PC-3 (cell line): ENCODE results near the gene ZNF622. TPM values are rescaled to one million over a fixed set of nuclear protein-coding genes. Genes with fewer than 3 reads are reported as not detected.

Source experiments
- ATAC-seq: fragments of 200-7000 bp; cut with Tn5 transposase; 2 replicates; pipeline ENCODE4 v1.9.1; 2020; ENCODE audit warnings: mild to moderate bottlenecking, moderate library complexity
- BruUV-seq: library from RNA; stranded (reverse); fragments of 400-500 nt; replicated peaks from 2 replicates; lab custom pipeline; 2021; lab: Mats Ljungman, UMichigan
- CTCF ChIA-PET: fragments of 300-600 bp; sonication (Branson Sonifier 250); formaldehyde crosslinking; loops from one replicate; lab custom pipeline; 2022; ENCODE audit warnings: antibody characterized with exemption; lab: Charles Lee
- POLR2A ChIA-PET: fragments of 300-600 bp; sonication (Branson Sonifier 250); formaldehyde crosslinking; loops from one replicate; lab custom pipeline; 2022; ENCODE audit warnings: antibody characterized with exemption; ENCODE audit not compliant: unreplicated experiment; lab: Charles Lee
- DNase-seq: peaks from one replicate; pipeline ENCODE4 v3.0.0-alpha.2; 2015
- H2AFZ ChIP-seq: fragments of 300-600 bp; sonication (generic); 2 replicates; pipeline ENCODE4 v1.6.0; 2016; ENCODE audit warnings: antibody characterized with exemption, low read length
- H3F3A ChIP-seq: fragments of 300-600 bp; sonication (generic); one replicate; pipeline ENCODE4 v1.6.0; 2017; ENCODE audit warnings: antibody characterized with exemption, low read length, control low read depth, mild to moderate bottlenecking; ENCODE audit not compliant: unreplicated experiment
- H3K27ac ChIP-seq: fragments of 300-600 bp; sonication (generic); 2 replicates; pipeline ENCODE4 v1.5.1; 2016; ENCODE audit warnings: mild to moderate bottlenecking, low read length
- H3K27me3 ChIP-seq: fragments of 300-600 bp; sonication (generic); 2 replicates; pipeline ENCODE4 v1.6.1; 2016; ENCODE audit warnings: low read length, mixed read lengths
- H3K36me3 ChIP-seq: fragments of 300-600 bp; sonication (generic); 2 replicates; pipeline ENCODE4 v1.6.1; 2016; ENCODE audit warnings: low read depth, mixed run types, low read length, mixed read lengths
- H3K4me1 ChIP-seq: fragments of 300-600 bp; sonication (generic); 2 replicates; pipeline ENCODE4 v1.5.1; 2016; ENCODE audit warnings: low read length; ENCODE audit not compliant: insufficient read depth
- H3K4me2 ChIP-seq: fragments of 300-600 bp; sonication (generic); 2 replicates; pipeline ENCODE4 v1.6.0; 2016; ENCODE audit warnings: low read length
- H3K4me3 ChIP-seq: fragments of 300-600 bp; sonication (generic); 2 replicates; pipeline ENCODE4 v1.5.1; 2016; ENCODE audit warnings: mild to moderate bottlenecking, low read length, mixed read lengths
- H3K79me2 ChIP-seq: fragments of 300-600 bp; sonication (generic); 2 replicates; pipeline ENCODE4 v1.6.1; 2017; ENCODE audit warnings: low read length, mixed read lengths
- H3K9ac ChIP-seq: fragments of 300-600 bp; sonication (generic); 2 replicates; pipeline ENCODE4 v1.6.0; 2016; ENCODE audit warnings: mild to moderate bottlenecking, low read length
- H3K9me2 ChIP-seq: fragments of 300-600 bp; sonication (generic); replicated peaks from 2 replicates; pipeline ENCODE4 v1.6.1; 2016; ENCODE audit warnings: mixed run types, low read length, mixed read lengths
- H3K9me3 ChIP-seq: fragments of 300-600 bp; sonication (generic); 2 replicates; pipeline ENCODE4 v1.6.1; 2016; ENCODE audit warnings: low read length, mixed read lengths
- H4K20me1 ChIP-seq: fragments of 300-600 bp; sonication (generic); 2 replicates; pipeline ENCODE4 v1.6.1; 2016; ENCODE audit warnings: low read length, mixed read lengths
- EZH2 ChIP-seq: fragments of 300-600 bp; sonication (generic); IDR thresholded peaks from one replicate; pipeline ENCODE4 v1.6.1; 2017; ENCODE audit warnings: antibody characterized with exemption, mild to moderate bottlenecking, low read length; ENCODE audit not compliant: unreplicated experiment
- EZH2phosphoT487 ChIP-seq: fragments of 300-600 bp; sonication (generic); IDR thresholded peaks from 2 replicates; pipeline ENCODE4 v1.6.1; 2018; ENCODE audit warnings: mild to moderate bottlenecking, antibody characterized with exemption, low read length, borderline replicate concordance
- intact Hi-C: fragments of 100-400 bp; cut with micrococcal nuclease; formaldehyde crosslinking; loops from 2 replicates; pipeline ENCODE4 v1.9.0; 2023
- total RNA-seq: library from RNA; depleted of rRNA; stranded (reverse); fragments of >200 nt; gene quantifications from 2 replicates; pipeline ENCODE4 v1.2.3, GENCODE V29; 2014
- TF ChIP-seq, protein P1 (sequence below): fragments of 300-600 bp; sonication (generic); conservative IDR thresholded peaks from 2 replicates; pipeline ENCODE4 v1.5.1; 2017; ENCODE audit warnings: antibody characterized with exemption, low read depth, mild to moderate bottlenecking, low read length

ZNF622 gene
- total RNA-seq, 1 experiment from 2014 or later = 76.9 TPM

DNA sequence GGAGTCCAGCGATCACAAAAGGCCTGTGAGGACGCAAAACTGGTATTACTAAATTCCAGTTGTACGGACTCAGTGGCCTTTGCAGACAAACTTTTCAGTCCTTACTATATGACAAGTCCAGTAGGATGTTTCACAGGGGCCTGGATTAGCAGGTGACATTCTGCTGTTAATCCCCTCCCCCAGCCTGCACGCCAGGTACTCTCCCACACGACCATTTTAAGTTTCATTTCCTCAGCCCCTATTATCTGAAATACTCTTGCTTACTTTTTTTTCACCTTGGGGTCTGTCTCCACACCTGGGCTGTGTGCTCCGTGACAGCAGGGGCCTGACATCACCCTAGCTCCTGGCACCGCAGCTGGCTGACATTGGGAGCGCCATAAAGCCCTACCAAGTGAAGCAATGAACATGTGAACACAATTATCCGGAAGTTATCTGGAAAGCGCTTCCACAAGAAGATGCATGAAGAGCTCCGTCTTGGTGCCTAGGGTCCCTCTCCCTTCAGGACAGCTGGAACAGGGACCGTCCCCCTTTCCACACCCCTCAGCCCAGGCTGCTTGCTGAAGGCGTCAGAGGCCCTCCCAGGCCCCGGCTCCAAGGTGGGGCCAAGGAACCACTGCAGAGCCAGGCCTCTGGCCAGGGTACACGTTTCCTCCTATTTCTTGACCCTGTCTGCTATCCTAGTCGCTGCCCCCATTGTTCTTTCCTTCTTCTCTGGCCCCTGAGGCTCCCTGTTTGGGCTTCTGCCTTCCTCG, 39.7 kb upstream of the ZNF622 start:
- Histone ChIP-seq H3K4me2 (no peak overlapping the region), H3K4me3 (no peak overlapping the region), H3K79me2 (no peaks in the 10 kb centered on the region), H3K9ac (no peak overlapping the region), H3F3A (no peaks in the 10 kb centered on the region), H3K4me1 (peaks cover 12% of the 10 kb centered on the region), H4K20me1 (no peaks in the 10 kb centered on the region), H2AFZ (no peak overlapping the region), H3K36me3 (no peaks in the 10 kb centered on the region), H3K27me3 (no peaks in the 10 kb centered on the region), H3K27ac (no peak overlapping the region), H3K9me3 (no peaks in the 10 kb centered on the region), H3K9me2 (no peaks in the 10 kb centered on the region)
- intact Hi-C loops = no loop called here
- TF ChIP-seq, protein P1, sequence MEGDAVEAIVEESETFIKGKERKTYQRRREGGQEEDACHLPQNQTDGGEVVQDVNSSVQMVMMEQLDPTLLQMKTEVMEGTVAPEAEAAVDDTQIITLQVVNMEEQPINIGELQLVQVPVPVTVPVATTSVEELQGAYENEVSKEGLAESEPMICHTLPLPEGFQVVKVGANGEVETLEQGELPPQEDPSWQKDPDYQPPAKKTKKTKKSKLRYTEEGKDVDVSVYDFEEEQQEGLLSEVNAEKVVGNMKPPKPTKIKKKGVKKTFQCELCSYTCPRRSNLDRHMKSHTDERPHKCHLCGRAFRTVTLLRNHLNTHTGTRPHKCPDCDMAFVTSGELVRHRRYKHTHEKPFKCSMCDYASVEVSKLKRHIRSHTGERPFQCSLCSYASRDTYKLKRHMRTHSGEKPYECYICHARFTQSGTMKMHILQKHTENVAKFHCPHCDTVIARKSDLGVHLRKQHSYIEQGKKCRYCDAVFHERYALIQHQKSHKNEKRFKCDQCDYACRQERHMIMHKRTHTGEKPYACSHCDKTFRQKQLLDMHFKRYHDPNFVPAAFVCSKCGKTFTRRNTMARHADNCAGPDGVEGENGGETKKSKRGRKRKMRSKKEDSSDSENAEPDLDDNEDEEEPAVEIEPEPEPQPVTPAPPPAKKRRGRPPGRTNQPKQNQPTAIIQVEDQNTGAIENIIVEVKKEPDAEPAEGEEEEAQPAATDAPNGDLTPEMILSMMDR = no peak
- TF ChIP-seq EZH2 (no peak), EZH2phosphoT487 (no peak)
- no TSS peak for BruUV-seq
- no peak for ATAC-seq
- ChIA-PET POLR2A (no interaction called here), CTCF (no interaction called here)
- DNase-seq = no peak

DNA sequence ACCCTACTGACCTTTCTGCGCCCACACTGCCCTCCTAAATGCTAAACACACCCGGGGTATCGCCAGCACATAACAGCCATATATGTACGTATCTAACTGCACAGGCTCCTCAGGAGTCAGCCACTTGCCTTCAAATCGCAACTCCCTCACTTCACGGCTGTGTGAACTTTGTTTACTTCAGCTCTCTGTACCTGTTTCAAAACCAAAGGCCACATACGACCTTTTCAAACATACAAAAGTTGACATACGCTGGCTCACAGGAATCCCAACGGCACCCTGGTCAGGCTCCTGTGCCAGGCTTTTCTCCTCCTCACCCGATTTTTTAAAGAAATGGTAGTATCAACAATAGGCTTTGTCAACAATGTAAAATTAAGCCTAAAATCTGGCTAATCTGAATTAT, 39.0 kb upstream of the ZNF622 start:
- TF ChIP-seq EZH2phosphoT487 = no peak
- TF ChIP-seq, protein P1 = no peak
- no peak for TF ChIP-seq EZH2
- no peak overlapping the region for H3K4me3 ChIP-seq
- no peaks in the 10 kb centered on the region for H4K20me1 ChIP-seq
- DNase-seq (no peak), ATAC-seq (no peak)
- H3K9me3 ChIP-seq = no peaks in the 10 kb centered on the region
- no peaks in the 10 kb centered on the region for H3K9me2 ChIP-seq
- no peak overlapping the region for H2AFZ ChIP-seq
- H3K79me2 ChIP-seq = no peaks in the 10 kb centered on the region
- H3K4me2 ChIP-seq = no peak overlapping the region
- H3K27me3 ChIP-seq = no peaks in the 10 kb centered on the region
- H3F3A ChIP-seq = no peaks in the 10 kb centered on the region
- POLR2A ChIA-PET = no interaction called here
- intact Hi-C loops = no loop called here
- H3K27ac ChIP-seq = no peak overlapping the region
- BruUV-seq = no TSS peak
- peaks cover 12% of the 10 kb centered on the region for H3K4me1 ChIP-seq
- CTCF ChIA-PET = no interaction called here
- no peak overlapping the region for H3K9ac ChIP-seq
- no peaks in the 10 kb centered on the region for H3K36me3 ChIP-seq

DNA sequence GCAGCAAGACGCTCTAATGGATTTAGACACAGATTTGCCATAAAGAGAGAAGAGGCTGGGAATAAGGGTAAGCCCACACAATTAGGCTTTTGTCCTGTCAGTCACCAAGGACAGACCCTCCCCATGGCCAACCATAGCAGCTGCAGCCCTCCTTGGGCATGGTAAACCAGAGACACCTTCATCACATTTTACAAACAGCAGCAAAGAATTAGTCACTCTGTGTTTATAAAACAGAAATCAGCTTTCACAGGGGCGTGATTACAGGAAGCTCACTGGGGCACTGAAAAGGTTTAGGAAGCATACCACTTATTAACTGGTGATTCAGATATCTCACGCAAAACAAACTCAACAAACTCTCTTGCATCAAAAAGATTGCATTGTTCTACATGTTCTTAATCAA, 37.3 kb upstream of the ZNF622 start:
- BruUV-seq = no TSS peak
- ATAC-seq (peak; percentile 86), DNase-seq (peak; percentile 75)
- no peak overlapping the region for H3K4me3 ChIP-seq
- H3K9me3 ChIP-seq = no peaks in the 10 kb centered on the region
- H3K4me1 ChIP-seq = peaks cover 8% of the 10 kb centered on the region
- peak overlapping the region; percentile 2; the same call in 1 of the 2 replicates for H3K4me2 ChIP-seq
- ChIA-PET CTCF (no interaction called here), POLR2A (no interaction called here)
- 0 out of 2 replicates have a peak overlapping the region, but pooled peaks have one; percentile 3 for H2AFZ ChIP-seq
- no peaks in the 10 kb centered on the region for H3K27me3 ChIP-seq
- intact Hi-C loops = no loop called here
- H3K9ac ChIP-seq = no peak overlapping the region
- H3K9me2 ChIP-seq = no peaks in the 10 kb centered on the region; the same call in 1 of the 2 replicates
- no peaks in the 10 kb centered on the region for H4K20me1 ChIP-seq
- H3F3A ChIP-seq = no peaks in the 10 kb centered on the region
- no peaks in the 10 kb centered on the region for H3K36me3 ChIP-seq
- no peaks in the 10 kb centered on the region for H3K79me2 ChIP-seq
- TF ChIP-seq, protein P1 = no peak
- TF ChIP-seq EZH2phosphoT487 (no peak), EZH2 (no peak)
- H3K27ac ChIP-seq = no peak overlapping the region
